GM18909 (cell line): ENCODE results near the gene TMCO1.
A peak's percentile ranks its signal among the peaks of the same experiment; 100 is the strongest.
"Not testable (repeated sequence)": the region's sequence is repeated elsewhere in the genome, so short reads cannot be mapped to it uniquely, and the experiment has no call there.

Experiments used
- ATAC-seq: cut with Tn5 transposase; IDR thresholded peaks from one replicate; pipeline ENCODE4 v1.9.1; 2021; ENCODE audit warnings: mild to moderate bottlenecking; ENCODE audit not compliant: unreplicated experiment, poor library complexity

TMCO1 gene, protein sequence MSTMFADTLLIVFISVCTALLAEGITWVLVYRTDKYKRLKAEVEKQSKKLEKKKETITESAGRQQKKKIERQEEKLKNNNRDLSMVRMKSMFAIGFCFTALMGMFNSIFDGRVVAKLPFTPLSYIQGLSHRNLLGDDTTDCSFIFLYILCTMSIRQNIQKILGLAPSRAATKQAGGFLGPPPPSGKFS

GRCh38 chr1:165768513-165769394 lies at the start of gene TMCO1:
Gene TMCO1, minus strand, starts transcription at chr1:165768868. Its CDS starts 117 bp downstream, at chr1:165768751.
- peak; percentile 100 for ATAC-seq

DNA sequence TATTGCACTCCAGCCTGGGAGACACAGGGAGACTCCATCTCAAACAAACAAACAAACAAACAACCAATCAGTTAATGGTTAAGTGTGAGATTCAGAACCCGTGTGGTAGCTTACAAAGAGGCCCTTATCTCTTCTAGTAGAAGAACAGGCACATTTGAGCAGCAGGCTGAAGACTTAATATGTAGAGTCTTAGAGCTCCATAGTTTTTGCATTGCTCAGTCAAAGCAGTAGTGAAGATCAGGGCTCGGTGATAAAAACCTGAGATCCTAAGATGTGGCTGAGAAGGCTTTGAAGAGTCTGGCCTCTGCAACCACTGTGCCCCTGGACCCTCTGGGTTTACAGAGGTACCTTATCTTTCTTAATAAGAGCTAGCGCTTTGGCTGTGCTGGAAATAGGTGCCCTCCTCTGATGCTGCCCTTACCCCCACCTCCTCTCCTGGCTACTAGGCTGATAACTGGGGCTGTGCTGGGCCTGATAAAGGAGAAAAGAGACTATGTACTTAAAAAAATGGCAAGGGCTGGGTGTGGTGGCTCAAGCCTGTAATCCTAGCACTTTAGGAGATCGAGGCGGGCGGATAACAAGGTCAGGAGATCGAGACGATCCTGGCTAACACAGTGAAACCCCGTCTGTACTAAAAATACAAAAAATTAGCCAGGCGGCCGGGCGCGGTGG lies 48.3 kb upstream of the TMCO1 start:
- ATAC-seq, result no peak

DNA sequence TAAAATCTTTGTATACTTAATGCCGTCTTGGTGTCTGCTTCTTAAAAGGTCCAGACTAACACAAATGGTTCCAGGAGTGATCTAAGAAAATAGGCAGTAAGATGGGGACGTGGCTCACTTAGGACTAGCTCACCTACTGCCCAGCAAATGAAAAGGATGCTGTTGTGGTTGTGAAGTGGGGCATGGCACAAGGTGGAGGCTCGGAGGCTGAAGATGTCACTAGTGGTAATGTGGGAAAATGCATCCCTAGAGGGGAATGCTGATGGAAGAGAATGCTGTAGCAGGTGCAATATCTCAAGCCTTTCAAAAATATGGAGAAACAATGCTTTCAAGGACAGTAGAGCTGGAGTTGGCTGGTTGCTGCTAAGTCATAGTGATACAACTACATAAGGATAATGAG lies 47.5 kb upstream of the TMCO1 start:
- ATAC-seq, result no peak

GRCh38 chr1:165815725-165816124 lies 47.1 kb upstream of the TMCO1 start:
- no peak for ATAC-seq

DNA sequence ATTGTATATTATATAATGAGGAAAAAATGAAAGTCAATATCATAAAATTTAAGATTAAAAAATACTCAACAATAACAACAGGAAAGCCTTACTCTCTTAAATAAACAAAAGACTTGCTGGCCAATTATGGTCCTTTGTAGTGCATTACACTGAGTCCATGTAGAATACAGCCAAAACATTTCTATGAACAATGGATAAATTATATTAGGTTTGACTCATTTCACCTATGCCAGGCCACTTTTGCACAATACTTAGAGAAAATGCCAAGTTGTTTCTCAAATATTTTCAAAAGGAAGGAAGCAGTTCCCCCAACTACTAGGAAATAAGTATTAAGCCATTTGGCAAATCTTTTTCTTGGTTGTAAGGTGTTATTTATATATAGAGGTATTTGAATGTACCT lies 38.9 kb upstream of the TMCO1 start:
- no peak for ATAC-seq

DNA sequence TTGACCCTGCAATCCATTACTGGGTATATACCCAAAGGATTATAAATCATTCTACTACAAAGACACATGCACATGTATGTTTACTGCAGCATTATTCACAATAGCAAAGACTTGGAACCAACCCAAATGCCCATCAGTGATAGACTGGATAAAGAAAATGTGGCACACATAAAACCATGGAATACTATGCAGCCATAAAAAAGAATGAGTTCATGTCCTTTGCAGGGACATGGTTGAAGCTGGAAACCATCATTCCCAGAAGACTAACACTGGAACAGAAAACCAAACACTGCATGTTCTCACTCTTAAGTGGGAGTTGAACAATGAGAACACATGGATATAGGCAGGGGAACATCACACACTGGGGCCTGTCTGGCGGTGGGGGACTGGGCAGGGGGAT lies 35.8 kb upstream of the TMCO1 start:
- not testable (repeated sequence) for ATAC-seq

GRCh38 chr1:165799387-165799786 lies 30.7 kb upstream of the TMCO1 start:
- ATAC-seq, result no peak

DNA sequence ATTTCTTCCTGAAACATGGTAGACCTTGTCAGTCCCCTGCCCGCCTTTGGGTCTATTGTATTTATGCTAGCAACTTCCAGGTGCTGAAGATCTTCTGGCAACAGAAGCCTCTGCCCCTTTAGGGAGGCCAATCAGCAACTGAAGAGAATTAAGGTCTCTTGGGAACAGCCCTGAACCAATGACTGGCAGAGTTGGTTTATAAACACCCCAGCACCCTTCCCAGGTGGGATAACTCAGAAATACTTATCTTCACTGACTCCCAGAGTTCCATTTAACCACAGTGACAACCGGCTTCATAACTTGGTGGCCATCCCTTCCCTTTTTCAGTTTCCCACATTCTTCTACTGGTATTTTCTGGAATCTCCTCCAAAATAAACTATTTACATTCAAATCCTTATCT lies 27.2 kb upstream of the TMCO1 start:
- ATAC-seq, result no peak

DNA sequence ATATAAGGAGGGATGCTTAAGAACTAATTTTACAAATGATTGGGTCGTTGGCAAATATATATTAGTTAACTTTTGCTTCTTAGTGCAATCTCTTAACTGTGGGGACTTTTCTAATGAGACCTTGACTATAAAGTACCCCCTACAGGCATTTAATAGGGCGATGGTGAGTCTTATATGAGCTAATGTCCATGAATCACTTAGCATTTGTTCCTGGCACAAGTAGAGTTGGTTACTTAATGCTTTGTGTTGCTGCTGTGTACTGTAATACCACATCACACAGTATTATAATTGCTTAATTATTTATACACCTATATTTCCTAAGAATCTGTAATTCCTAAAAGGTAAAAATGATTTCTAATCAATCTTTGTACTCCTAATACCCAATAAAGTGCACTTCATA lies 25.3 kb upstream of the TMCO1 start:
- no peak for ATAC-seq

- no peak for ATAC-seq
Measured at GRCh38 chr1:165787741-165788140, 19.1 kb upstream of the TMCO1 start.

GRCh38 chr1:165783519-165783918 lies 14.9 kb upstream of the TMCO1 start:
- ATAC-seq, result not testable (repeated sequence)

DNA sequence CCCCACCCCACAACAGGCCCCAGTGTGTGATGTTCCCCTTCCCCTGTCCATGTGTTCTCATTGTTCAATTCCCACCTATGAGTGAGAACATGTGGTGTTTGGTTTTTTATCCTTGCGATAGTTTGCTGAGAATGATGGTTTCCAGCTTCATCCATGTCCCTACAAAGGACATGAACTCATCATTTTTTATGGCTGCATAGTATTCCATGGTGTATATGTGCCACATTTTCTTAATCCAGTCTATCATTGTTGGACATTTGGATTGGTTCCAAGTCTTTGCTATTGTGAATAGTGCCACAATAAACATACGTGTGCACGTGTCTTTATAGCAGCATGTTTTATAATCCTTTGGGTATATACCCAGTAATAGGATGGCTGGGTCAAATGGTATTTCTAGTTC lies 9.5 kb upstream of the TMCO1 start:
- ATAC-seq, result not testable (repeated sequence)

DNA sequence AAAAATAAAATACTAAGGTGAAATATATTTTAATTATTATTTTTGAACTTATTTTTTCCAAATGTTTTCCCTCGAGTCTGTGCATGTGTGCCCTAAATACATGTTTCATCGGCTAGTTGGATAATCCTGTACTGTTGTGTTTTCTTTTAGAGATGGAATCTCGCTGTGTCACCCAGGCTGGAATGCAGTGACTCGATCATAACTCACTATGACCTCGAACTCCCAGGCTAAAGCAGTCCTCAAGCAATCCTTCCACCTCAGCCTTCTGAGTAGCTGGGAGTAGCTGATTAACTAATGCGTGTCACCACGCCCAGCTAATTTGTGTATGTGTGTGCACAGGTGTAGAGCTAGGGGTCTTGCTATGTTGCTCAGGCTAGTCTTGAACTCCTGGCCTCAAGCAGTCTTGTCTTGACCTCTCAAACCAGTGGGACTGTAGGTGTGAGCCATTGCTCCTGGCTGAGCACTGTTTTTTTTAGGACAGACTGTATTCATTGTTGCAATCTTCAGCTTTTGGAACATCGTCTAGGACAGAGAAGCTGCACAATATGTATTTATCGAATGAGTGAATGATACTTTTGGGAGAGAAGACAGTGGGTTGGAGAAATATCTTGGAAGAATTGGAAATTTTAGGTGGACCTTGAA lies 4.8 kb upstream of the TMCO1 start:
- ATAC-seq, result no peak

DNA sequence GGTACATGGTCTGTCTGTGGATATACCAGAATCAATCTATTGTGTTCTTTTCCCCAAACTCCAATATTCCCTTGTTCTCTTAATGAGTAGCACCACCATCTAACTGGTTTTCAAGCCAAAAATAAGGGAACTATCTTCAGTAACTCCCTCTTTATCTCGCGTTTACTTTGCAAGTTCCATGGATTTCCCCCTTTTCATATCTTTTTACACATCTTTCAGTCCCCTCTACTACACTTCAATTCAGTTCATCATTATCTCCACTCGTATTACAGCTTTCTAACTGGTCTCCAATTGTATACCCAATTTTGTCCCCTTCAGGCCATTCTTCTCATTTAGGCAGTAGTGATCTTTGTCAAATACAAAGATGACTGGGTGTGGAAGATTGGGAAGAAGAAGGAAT lies 4.1 kb upstream of the TMCO1 start:
- ATAC-seq, result no peak

DNA sequence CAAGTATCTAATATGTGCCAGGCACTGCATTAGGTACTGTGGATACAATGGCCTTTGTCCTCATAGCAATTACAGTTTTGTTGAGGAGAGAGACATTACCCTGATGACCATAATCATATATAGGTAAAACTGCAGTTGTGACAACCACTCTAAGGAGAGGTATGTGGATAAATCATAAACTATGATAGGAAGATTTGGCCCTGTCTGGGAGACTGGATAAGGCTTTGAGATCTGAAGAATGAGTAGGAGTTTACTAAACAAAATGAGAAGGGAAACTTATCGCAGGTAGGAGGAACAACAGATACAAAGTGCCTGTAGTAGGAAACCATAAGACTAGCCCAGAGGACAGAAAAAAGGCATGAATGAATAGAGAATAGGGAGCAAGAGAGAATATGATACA lies 4.4 kb downstream of the TMCO1 start:
- ATAC-seq, result no peak

DNA sequence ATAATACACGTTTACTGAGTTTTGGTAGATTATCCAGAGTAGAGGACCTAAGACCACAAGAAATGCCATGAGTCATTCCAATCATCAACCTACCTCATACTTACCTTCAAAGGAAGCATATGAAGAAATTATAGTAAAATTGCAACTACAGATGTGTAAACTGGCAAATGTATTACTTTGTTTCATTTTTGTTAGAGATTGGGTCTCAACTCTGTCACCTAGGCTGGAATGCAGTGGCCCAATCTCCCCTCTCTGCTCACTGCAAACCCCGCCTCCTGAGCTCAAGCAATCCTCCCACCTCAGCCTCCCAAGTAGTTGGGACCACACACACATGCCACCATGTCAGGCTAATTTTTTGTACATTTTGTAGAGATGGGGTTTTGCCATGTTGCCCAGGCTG lies 5.2 kb downstream of the TMCO1 start:
- ATAC-seq, result no peak

GRCh38 chr1:165762725-165763124 lies 5.9 kb downstream of the TMCO1 start:
- ATAC-seq, result no peak

GRCh38 chr1:165759095-165759494 lies 9.6 kb downstream of the TMCO1 start:
- no peak for ATAC-seq

GRCh38 chr1:165755393-165756010 lies 13.2 kb downstream of the TMCO1 start:
- ATAC-seq, result no peak

GRCh38 chr1:165753934-165754333 lies 14.7 kb downstream of the TMCO1 start:
- peak; percentile 91 for ATAC-seq
